Activated CD4-positive, CD25-positive, alpha-beta regulatory T cell treated with anti-CD3 and anti-CD28 coated beads, Interleukin-2, amount 50 U/mL, for 24 hours (primary cell): Measurements from ENCODE around the gene LKAAEAR1.
A peak's percentile ranks its signal among the peaks of the same experiment; 100 is the strongest.

ENCODE experiments used
- ATAC-seq, 2 donors: fragments of 150-1000 bp; cut with Tn5 transposase; one replicate each; pipeline ENCODE4 v1.10.0; 2021; ENCODE audit warnings: mild to moderate bottlenecking in 1 of 2, moderate library complexity in 1 of 2

LKAAEAR1 gene

DNA sequence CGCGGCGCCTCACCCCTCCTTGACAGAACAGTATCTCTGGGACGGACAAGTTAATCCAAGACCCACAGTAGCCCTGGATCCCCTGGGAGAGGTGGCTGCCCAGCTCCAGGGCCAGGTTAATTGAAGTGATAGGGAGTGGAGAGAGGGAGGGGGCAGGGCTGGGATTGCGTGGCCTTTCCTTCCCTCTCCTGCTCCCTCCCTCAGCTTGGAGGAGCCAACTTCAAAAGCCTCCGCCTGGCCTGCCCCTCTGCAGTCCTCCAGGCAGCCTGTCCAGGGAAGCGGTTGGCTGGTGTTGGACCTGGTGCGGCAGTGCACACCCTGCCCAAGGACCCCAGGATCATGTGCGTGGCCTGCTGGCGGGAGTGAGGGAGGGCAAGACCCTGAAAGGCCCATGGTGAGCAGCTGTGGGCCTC, 48.3 kb downstream of the LKAAEAR1 start, which contains the start of gene C20orf204:
Gene C20orf204 (plus strand): TSS at position 250 of the 413 bp plus-strand sequence. CDS start 142 bp downstream, at position 392.
- ATAC-seq = no peak

DNA sequence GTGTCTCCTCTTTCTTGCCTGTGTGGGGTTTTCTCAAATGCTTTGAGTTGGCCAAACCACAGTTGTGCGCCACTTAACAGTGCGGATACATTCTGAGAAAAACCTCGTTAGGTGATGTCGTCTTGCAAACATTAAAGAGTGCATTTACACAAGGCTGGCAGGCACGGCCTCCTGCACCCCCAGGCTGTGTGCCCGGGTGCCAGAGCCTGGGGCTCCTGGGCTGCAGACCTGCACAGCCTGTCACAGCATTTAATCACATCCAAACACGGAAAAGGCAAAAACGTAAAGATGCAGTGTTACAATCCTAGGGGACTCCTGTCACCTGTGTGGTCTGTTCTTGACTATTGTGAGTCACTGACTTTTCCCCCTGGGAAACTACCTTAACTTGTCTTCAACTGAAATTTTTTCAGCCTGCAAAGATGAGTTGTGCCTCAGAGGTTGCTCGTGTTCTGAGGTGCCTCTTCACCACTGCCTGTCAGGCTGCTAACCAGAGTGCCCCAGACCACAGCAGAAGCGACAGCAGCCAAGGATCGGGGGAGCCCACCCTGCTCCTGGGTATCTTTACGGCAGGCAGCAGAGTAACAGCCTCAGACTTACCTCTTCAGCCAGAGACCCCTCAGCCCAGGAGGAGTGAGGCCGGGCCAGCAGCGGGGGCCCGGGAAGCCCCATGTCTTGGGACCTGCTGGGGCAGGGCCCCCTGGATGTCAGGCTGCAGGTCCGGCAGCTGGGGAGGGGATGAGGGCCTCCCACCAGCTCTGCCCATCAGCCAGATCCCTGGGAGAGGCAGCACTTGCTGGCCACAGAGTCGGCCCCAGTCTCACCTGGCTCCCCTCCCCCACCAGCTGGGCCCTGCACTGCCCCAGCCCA, 48.9 kb downstream of the LKAAEAR1 start:
- ATAC-seq = peak; percentile 52 to 66

DNA sequence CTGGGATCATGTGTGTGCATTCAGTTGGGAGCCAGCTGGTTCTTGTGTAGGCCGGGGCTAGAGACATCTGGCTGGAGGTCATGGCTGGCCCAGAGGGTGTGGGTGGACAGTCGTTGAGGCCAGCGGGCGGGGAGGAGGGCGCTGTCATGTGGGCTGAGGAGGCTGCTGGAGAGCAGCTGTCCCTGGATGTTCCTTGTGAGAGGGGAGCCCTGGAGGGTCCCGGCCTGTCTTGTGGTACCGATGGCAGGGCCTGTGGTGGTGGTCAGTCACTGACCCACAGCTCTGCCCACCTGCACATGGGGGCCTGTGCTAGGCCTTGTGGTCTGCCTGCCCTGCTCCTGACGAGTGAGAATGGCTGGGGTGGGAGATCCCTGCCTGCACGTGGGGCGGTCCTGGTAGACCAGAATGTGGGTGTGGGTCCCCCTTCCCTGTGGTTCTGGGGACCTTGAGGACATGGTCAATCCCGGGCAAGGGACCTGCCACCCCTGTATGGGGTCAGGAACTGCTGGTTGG, 50.2 kb downstream of the LKAAEAR1 start:
- ATAC-seq = no peak
